Subcutaneous abdominal adipose tissue (tissue), 5 donors: ENCODE measurements around the gene CNPY3.
"Not testable (repeated sequence)": the region's sequence is repeated elsewhere in the genome, so short reads cannot be mapped to it uniquely, and the experiment has no call there.

Experiments used
- H3K27ac ChIP-seq: one replicate; pipeline ENCODE4 v1.7.0; 2013; ENCODE audit warnings: low read depth, mild to moderate bottlenecking, inconsistent platforms, low read length, moderate library complexity
- H3K27me3 ChIP-seq, 5 donors: one replicate each; pipeline ENCODE4 v1.7.0; 2013; ENCODE audit warnings: low read length in 5 of 5, inconsistent platforms in 1 of 5; ENCODE audit not compliant: control insufficient read depth in 5 of 5, insufficient read depth in 4 of 5
- H3K36me3 ChIP-seq, 5 donors: one replicate each; pipeline ENCODE4 v1.7.0; 2013; ENCODE audit warnings: low read length in 5 of 5; ENCODE audit not compliant: control insufficient read depth in 5 of 5, insufficient read depth in 5 of 5
- H3K4me1 ChIP-seq, 5 donors: one replicate each; pipeline ENCODE4 v1.7.0; 2013; ENCODE audit warnings: low read length in 5 of 5, mild to moderate bottlenecking in 3 of 5, moderate library complexity in 1 of 5; ENCODE audit not compliant: control insufficient read depth in 5 of 5, insufficient read depth in 5 of 5
- H3K4me3 ChIP-seq, 5 donors: one replicate each; pipeline ENCODE4 v1.7.0; 2013; ENCODE audit warnings: low read length in 5 of 5, low read depth in 1 of 5
- H3K9ac ChIP-seq, 5 donors: one replicate each; pipeline ENCODE4 v1.7.0; 2013; ENCODE audit warnings: low read length in 5 of 5, mild to moderate bottlenecking in 4 of 5, moderate library complexity in 3 of 5
- H3K9me3 ChIP-seq, 5 donors: one replicate each; pipeline ENCODE4 v1.7.0; 2013; ENCODE audit warnings: low read length in 5 of 5; ENCODE audit not compliant: control insufficient read depth in 5 of 5
- donor health status: healthy.
- donor health status: healthy.
- donor health status: healthy.
- donor health status: healthy.
- donor health status: healthy.

CNPY3 gene

DNA sequence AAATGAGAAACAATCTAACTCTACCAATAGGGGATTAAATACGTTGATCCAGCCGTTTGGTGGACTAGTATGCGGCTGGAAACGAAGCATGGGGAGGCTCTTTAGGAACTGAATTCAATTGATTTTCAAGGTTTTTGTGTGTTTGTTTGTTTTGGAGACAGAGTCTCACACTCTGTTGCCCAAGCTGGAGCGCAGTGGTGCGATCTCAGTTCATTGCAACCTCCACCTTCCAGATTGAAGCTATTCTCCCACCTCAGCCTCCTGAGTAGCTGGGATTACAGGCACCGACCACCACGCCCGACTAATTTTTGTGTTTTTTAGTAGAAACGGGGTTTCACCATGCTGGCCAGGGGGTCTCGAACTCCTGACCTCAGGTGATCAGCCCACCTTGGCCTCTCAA, 7.1 kb downstream of the CNPY3 start:
- peaks cover 0 to 20% (median 14%) of the 10 kb centered on the region in 5 donors for H3K4me1 ChIP-seq
- H3K36me3 ChIP-seq: peaks cover 0 to 65% (median 58%) of the 10 kb centered on the region in 5 donors
- no peak overlapping the region for H3K9ac ChIP-seq
- no peak overlapping the region for H3K4me3 ChIP-seq
- no peaks in the 10 kb centered on the region for H3K27me3 ChIP-seq
- no peaks in the 10 kb centered on the region for H3K9me3 ChIP-seq
- H3K27ac ChIP-seq: no peak overlapping the region

DNA sequence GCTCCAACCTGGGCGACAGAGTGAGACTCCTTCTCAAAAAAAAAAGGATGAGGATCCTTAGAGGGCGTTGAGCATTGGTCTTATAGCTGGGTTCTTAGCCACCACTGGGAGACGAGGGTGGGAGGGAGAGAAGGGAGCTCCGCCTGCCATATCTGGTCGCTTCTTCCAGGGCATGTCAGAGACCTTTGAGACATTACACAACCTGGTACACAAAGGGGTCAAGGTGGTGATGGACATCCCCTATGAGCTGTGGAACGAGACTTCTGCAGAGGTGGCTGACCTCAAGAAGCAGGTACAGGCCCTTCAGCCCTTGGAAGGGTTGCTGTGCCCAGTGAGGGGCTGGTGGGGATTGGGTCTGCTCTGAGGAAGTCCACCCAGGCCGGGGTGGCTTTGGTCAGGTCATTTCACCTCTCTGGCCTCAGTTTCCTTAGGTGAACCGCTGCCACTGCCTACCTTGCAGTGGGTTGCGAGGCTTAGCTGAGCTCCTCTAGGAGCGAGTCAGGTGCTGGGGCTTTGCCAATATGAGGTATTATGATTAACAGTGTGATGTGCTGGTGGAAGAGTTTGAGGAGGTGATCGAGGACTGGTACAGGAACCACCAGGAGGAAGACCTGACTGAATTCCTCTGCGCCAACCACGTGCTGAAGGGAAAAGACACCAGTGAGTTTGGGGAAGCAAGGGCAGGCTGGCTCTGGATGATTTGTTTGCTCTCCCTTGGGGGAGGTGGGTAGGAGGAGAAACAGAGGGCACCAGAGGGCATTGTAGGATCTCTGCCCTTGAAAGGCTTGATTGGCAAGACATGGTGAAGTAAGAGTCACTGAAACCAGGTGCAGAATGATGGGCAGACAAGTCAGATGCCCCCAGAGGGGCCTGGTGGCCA, 8.5 kb downstream of the CNPY3 start:
- H3K4me1 ChIP-seq: peaks cover 0 to 10% (median 5%) of the 10 kb centered on the region in 5 donors
- no peaks in the 10 kb centered on the region for H3K27me3 ChIP-seq
- H3K9ac ChIP-seq: no peak overlapping the region
- peaks cover 0 to 67% (median 56%) of the 10 kb centered on the region in 5 donors for H3K36me3 ChIP-seq
- no peaks in the 10 kb centered on the region for H3K9me3 ChIP-seq
- H3K4me3 ChIP-seq: no peak overlapping the region
- no peak overlapping the region for H3K27ac ChIP-seq

DNA sequence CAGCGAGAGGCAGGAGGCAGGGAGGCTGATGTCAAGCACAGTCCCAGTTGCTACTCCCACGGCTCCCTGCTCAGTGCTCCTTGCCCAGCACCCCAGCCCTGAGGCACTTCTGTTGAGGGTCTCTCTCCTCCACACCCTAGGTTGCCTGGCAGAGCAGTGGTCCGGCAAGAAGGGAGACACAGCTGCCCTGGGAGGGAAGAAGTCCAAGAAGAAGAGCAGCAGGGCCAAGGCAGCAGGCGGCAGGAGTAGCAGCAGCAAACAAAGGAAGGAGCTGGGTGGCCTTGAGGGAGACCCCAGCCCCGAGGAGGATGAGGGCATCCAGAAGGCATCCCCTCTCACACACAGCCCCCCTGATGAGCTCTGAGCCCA, 9.1 kb downstream of the CNPY3 start:
- Histone ChIP-seq H3K36me3 (peaks cover 0 to 67% (median 57%) of the 10 kb centered on the region in 5 donors), H3K9ac (no peak overlapping the region), H3K27me3 (no peaks in the 10 kb centered on the region), H3K4me3 (no peak overlapping the region), H3K4me1 (peaks cover 0 to 5% (median 0%) of the 10 kb centered on the region in 5 donors), H3K9me3 (no peaks in the 10 kb centered on the region), H3K27ac (no peak overlapping the region)

DNA sequence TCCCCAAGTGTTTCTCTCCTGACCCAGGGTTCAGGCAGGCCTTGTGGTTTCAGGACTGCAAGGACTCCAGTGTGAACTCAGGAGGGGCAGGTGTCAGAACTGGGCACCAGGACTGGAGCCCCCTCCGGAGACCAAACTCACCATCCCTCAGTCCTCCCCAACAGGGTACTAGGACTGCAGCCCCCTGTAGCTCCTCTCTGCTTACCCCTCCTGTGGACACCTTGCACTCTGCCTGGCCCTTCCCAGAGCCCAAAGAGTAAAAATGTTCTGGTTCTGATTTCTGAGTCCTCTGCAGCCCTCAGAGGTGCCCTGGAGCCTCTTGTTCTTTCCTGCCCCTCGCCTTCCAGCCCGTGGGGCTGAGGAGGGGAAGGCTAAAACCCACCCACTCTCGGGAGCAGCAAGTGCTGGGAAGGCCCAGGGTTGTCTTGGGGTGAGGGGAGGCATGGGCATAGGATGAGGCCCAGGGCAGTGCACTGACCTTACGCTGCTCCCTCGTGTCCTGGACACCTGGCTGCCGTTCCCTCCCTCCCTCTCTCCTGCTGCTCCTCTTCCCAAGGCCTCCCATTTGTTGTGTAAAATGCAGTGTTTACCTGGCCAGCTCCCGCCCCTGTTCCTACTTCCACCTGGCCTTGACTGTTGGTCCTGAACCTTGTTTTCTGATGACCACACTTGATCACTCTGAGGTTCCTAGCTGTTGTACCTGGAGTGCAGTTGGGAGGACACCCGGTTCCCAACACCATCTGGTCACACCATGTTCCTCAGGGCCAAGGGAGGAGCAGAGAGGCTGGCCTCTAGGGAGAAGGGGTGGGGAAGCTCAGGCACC, 9.9 kb downstream of the CNPY3 start:
- Histone ChIP-seq H3K9ac (no peak overlapping the region), H3K9me3 (no peaks in the 10 kb centered on the region), H3K27ac (no peak overlapping the region), H3K4me1 (peaks cover 0 to 4% (median 0%) of the 10 kb centered on the region in 5 donors), H3K36me3 (peaks cover 0 to 69% (median 60%) of the 10 kb centered on the region in 5 donors), H3K4me3 (no peak overlapping the region), H3K27me3 (no peaks in the 10 kb centered on the region)

DNA sequence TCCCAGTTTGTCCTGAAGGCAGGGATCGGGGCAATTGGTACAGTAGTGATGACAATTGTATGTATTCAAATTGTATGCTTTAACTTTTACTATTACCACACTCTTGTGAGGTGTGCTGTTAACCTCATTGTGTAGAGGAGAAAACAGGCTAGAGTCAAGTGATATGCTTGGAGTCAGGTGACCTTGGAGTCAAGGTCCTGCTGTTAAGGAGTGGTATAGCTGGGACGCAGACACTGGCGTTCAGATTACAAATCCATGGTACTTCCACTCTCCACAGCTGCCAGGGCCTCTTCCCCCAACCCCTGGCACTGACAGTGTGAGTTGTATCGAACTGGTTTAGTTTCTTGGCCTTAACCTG, 10.5 kb downstream of the CNPY3 start:
- Histone ChIP-seq H3K9me3 (no peaks in the 10 kb centered on the region), H3K36me3 (peaks cover 0 to 64% (median 55%) of the 10 kb centered on the region in 5 donors), H3K4me3 (no peak overlapping the region), H3K4me1 (no peaks in the 10 kb centered on the region), H3K9ac (no peak overlapping the region), H3K27me3 (no peaks in the 10 kb centered on the region), H3K27ac (no peak overlapping the region)

DNA sequence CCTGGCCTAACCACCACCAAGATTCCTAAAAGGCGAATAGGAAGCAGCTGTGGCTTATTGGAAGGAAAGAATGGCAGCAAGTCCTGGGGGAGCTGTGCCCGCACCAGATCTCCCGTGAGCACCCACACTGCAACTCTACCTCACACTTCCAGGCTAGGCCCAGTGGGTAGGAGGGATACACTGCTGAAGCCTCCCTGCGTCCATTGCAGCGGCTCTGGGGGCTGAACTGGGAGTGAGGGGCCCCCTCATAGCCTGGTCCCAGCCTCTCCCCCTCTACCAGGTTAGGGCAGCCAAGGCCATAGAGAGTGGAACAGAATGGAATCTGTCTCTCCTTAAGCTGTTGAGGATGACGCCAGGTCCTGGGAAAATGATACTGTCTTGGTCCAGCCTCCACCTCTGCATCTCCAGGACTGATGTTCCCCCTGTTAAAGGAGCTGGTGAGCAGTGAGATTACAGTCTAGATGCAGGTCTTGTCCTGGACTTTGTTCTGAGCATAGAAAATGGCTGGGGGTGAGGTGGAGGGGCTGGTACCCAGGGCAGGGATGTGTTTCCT, 11.3 kb downstream of the CNPY3 start:
- H3K36me3 ChIP-seq: peaks cover 0 to 60% (median 50%) of the 10 kb centered on the region in 5 donors
- no peak overlapping the region for H3K4me3 ChIP-seq
- no peaks in the 10 kb centered on the region for H3K27me3 ChIP-seq
- no peak overlapping the region for H3K27ac ChIP-seq
- no peaks in the 10 kb centered on the region for H3K4me1 ChIP-seq
- no peaks in the 10 kb centered on the region for H3K9me3 ChIP-seq
- H3K9ac ChIP-seq: no peak overlapping the region

DNA sequence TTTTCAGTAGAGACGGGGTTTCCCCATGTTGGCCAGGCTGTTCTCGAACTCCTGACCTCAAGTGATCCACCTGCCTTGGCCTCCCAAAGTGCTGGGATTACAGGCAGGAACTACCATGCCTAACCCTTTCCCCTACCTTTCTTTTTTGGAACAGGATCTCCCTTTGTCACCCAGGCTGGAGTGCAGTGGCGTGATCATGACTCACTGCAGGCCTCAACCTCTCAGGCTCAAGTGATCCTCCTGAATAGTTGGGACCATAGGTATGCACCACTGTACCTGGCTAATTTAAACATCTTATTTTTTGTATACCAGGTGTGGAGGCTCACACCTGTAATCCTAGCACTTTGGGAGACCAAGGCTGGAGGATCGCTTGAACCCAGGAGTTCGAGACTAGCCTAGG, 12.1 kb downstream of the CNPY3 start:
- H3K4me3 ChIP-seq, H3K9ac ChIP-seq, H3K27me3 ChIP-seq, H3K9me3 ChIP-seq, H3K4me1 ChIP-seq, H3K27ac ChIP-seq: not testable (repeated sequence)
- peaks cover 0 to 52% (median 43%) of the 10 kb centered on the region in 5 donors for H3K36me3 ChIP-seq

DNA sequence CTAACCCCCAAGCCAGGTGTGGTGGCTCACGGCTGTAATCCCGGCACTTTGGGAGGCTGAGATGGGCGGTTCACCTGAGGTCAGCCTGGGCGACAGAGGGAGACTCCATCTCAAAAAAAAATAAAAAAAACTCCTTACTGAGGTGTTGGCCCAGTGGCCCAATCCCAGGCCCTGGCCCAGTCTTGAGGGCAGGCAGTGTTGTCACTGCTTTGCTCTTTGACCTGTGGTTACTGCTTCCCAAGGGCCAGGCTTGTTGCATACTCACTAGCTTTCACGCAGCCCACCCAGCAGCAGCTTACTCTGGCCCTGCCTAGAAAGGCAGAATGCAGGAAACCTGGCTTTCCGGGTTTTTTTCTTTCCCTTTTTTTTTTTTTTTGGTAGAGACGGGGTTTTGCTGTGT, 13.2 kb downstream of the CNPY3 start:
- H3K36me3 ChIP-seq: peaks cover 0 to 42% (median 34%) of the 10 kb centered on the region in 5 donors

DNA sequence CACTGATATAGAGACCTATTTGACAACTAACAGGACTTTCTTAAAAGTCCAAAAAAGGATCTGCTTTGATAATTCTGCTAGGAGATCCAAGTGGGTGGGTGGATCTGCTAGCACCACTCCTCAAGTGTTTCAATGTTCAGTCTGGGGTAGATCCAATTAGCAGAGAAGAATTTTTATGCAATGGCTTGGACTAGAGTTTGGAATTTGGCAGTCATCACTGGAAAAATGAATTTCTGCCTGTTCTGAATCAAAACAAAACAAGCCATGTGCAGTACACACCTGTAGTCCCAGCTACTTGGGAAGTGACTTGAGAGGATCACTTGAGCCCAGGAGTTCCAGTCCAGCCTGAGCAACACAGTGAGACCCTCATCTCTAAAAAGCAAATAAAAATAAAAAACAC, 18.7 kb downstream of the CNPY3 start:
- H3K4me1 ChIP-seq: peaks cover 0 to 7% (median 4%) of the 10 kb centered on the region in 5 donors
- no peaks in the 10 kb centered on the region for H3K9me3 ChIP-seq
- H3K27ac ChIP-seq: no peak overlapping the region
- no peak overlapping the region for H3K9ac ChIP-seq
- no peaks in the 10 kb centered on the region for H3K27me3 ChIP-seq
- H3K4me3 ChIP-seq: no peak overlapping the region
- peaks cover 0 to 7% (median 4%) of the 10 kb centered on the region in 5 donors for H3K36me3 ChIP-seq

More for the DNA sequence above, 13.2 kb downstream of the CNPY3 start:
- Histone ChIP-seq H3K9me3 (no peaks in the 10 kb centered on the region), H3K27ac (no peak overlapping the region), H3K4me3 (no peak overlapping the region), H3K27me3 (no peaks in the 10 kb centered on the region), H3K4me1 (no peaks in the 10 kb centered on the region), H3K9ac (no peak overlapping the region)

DNA sequence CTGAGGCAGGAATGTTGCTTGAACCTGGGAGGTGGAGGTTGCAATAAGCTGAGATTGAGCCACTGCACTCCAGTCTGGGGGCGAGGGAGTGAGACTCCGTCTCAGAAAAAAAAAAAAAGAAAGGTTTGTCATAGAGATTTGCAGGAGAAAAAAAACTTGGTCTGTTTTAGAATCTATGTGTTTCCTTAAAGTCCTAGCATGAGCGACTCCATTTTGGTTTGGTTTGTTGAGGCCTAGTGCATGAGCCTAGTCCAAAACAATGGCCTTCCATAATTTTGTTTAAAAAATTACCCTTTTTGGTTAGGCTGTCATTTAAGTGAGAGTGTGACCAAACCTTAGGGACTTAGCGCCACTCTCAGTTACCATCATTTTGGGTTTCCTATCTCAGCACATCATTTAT, 23.1 kb downstream of the CNPY3 start:
- Histone ChIP-seq H3K4me1 (peaks cover 0 to 7% (median 4%) of the 10 kb centered on the region in 5 donors), H3K36me3 (no peaks in the 10 kb centered on the region), H3K9ac (no peak overlapping the region), H3K27me3 (no peaks in the 10 kb centered on the region), H3K4me3 (no peak overlapping the region), H3K9me3 (no peaks in the 10 kb centered on the region), H3K27ac (no peak overlapping the region)
